SK-N-SH (cell line): ENCODE results near the gene TMEM144. TPM values are rescaled to one million over a fixed set of nuclear protein-coding genes. Genes with fewer than 3 reads are reported as not detected.

Experiments used
- CTCF ChIA-PET: fragments of 300-600, 350-600 bp; formaldehyde crosslinking; extraction: SDS; loops from one replicate; lab custom pipeline; 2021; lab: Yijun Ruan, JAX
- POLR2A ChIA-PET: fragments of 350-600 bp; sonication (Branson Sonifier 250); formaldehyde crosslinking; extraction: SDS; loops from one replicate; lab custom pipeline; 2020; ENCODE audit warnings: antibody characterized with exemption, inconsistent platforms; lab: Yijun Ruan, JAX
- DNase-seq: peaks from one replicate; pipeline ENCODE4 v3.0.0; 2012
- H2AFZ ChIP-seq: fragments of 200-600 bp; sonication (generic); 2 replicates; pipeline ENCODE4 v1.8.1; 2016; ENCODE audit warnings: antibody characterized with exemption, mild to moderate bottlenecking, low read depth
- H3F3A ChIP-seq: fragments of 200-600 bp; sonication (generic); replicated peaks from 2 replicates; pipeline ENCODE3; 2016; ENCODE audit warnings: antibody characterized with exemption, mild to moderate bottlenecking; ENCODE audit not compliant: insufficient read depth
- H3K27ac ChIP-seq, 2 experiments: fragments of 200-500 bp in 1 of 2; fragments of 200-600 bp in 1 of 2; sonication (Bioruptor generic) in 1 of 2; sonication (generic), shearing (Covaris generic) in 1 of 2; 2 replicates each; pipeline versions ENCODE4 v1.5.1 to v1.6.1; 2014 to 2016; ENCODE audit warnings: low read depth in 2 of 2, inconsistent platforms in 1 of 2, low read length in 1 of 2, mild to moderate bottlenecking in 1 of 2, mixed read lengths in 1 of 2
- H3K27me3 ChIP-seq: fragments of 200-600 bp; sonication (generic), shearing (Covaris generic); 2 replicates; pipeline ENCODE4 v1.6.1; 2016; ENCODE audit warnings: mixed run types; ENCODE audit not compliant: insufficient read depth
- H3K36me3 ChIP-seq, 2 experiments: fragments of 200-500 bp in 1 of 2; fragments of 200-600 bp in 1 of 2; sonication (Bioruptor generic) in 1 of 2; sonication (generic) in 1 of 2; replicated peaks in 1 of 2; 2 replicates each; pipeline versions ENCODE3 to v1.5.1; 2014 to 2016; ENCODE audit warnings: low read length in 1 of 2, mild to moderate bottlenecking in 1 of 2; ENCODE audit not compliant: insufficient read depth in 2 of 2, control insufficient read depth in 1 of 2
- H3K4me1 ChIP-seq, 2 experiments: fragments of 200-500 bp in 1 of 2; fragments of 200-600 bp in 1 of 2; sonication (Bioruptor generic) in 1 of 2; sonication (generic), shearing (Covaris generic) in 1 of 2; 2 replicates each; pipeline versions ENCODE4 v1.5.1 to v1.6.1; 2014 to 2016; ENCODE audit warnings: low read depth in 1 of 2, low read length in 1 of 2, mixed run types in 1 of 2; ENCODE audit not compliant: insufficient read depth in 2 of 2, control insufficient read depth in 1 of 2
- H3K4me2 ChIP-seq: fragments of 200-600 bp; sonication (generic), shearing (Covaris generic); 2 replicates; pipeline ENCODE4 v1.6.1; 2017; ENCODE audit warnings: mixed run types
- H3K4me3 ChIP-seq, 2 experiments: fragments of 200-500 bp in 1 of 2; fragments of 200-600 bp in 1 of 2; sonication (Bioruptor generic) in 1 of 2; sonication (generic), shearing (Covaris generic) in 1 of 2; 2 replicates each; pipeline versions ENCODE4 v1.5.1 to v1.8.1; 2014 to 2016; ENCODE audit warnings: low read depth in 2 of 2, inconsistent platforms in 1 of 2, low read length in 1 of 2, mild to moderate bottlenecking in 1 of 2, mixed read lengths in 1 of 2, moderate library complexity in 1 of 2
- H3K79me2 ChIP-seq: fragments of 200-600 bp; sonication (generic); 2 replicates; pipeline ENCODE4 v1.8.1; 2017; ENCODE audit warnings: mild to moderate bottlenecking; ENCODE audit not compliant: insufficient read depth
- H3K9ac ChIP-seq: fragments of 200-600 bp; sonication (generic); 2 replicates; pipeline ENCODE4 v1.6.1; 2017; ENCODE audit warnings: mixed run types
- H3K9me2 ChIP-seq: fragments of 200-600 bp; sonication (generic); 2 replicates; pipeline ENCODE4 v1.6.1; 2017; ENCODE audit warnings: mixed run types
- H3K9me3 ChIP-seq: fragments of 200-600 bp; sonication (generic); 2 replicates; pipeline ENCODE4 v1.6.1; 2017; ENCODE audit warnings: mixed run types, mild to moderate bottlenecking, moderate library complexity
- H4K20me1 ChIP-seq: fragments of 200-600 bp; sonication (generic); 2 replicates; pipeline ENCODE4 v1.6.1; 2017; ENCODE audit warnings: mild to moderate bottlenecking, mixed run types; ENCODE audit not compliant: insufficient read depth
- CTCF ChIP-seq: fragments of 200-600 bp; sonication (generic); IDR thresholded peaks from 2 replicates; pipeline ENCODE4 v1.6.1; 2017; ENCODE audit warnings: antibody characterized with exemption, mild to moderate bottlenecking, moderate library complexity
- ELF1 ChIP-seq: IDR thresholded peaks from 2 replicates; pipeline ENCODE4 v1.4.0; 2012
- EP300 ChIP-seq, 2 experiments: IDR thresholded peaks; 2 replicates each; pipeline versions ENCODE4 v1.4.0 to v1.6.1; 2012; ENCODE audit warnings: borderline replicate concordance in 1 of 2, low read depth in 1 of 2, low read length in 1 of 2
- IRF3 ChIP-seq: fragments of 150-350 bp; IDR thresholded peaks from 2 replicates; pipeline ENCODE4 v1.6.1; 2016; ENCODE audit warnings: mild to moderate bottlenecking, low read depth, low read length
- MAX ChIP-seq: IDR thresholded peaks from 2 replicates; pipeline ENCODE4 v1.4.0; 2012; ENCODE audit warnings: low read depth
- NFIC ChIP-seq: IDR thresholded peaks from 2 replicates; pipeline ENCODE4 v1.4.0; 2012; ENCODE audit warnings: borderline replicate concordance
- PBX3 ChIP-seq: IDR thresholded peaks from 2 replicates; pipeline ENCODE4; 2012
- RAD21 ChIP-seq: IDR thresholded peaks from 2 replicates; pipeline ENCODE4 v1.6.1; 2012; ENCODE audit warnings: mild to moderate bottlenecking, low read length
- RXRA ChIP-seq: IDR thresholded peaks from 2 replicates; pipeline ENCODE4 v1.4.0; 2012; ENCODE audit warnings: low read depth, mild to moderate bottlenecking, borderline replicate concordance
- SMC3 ChIP-seq: IDR thresholded peaks from 2 replicates; pipeline ENCODE4 v1.6.1; 2012; ENCODE audit warnings: low read depth, low read length, improper control_type of control experiment
- USF1 ChIP-seq: IDR thresholded peaks from 2 replicates; pipeline ENCODE4 v1.4.0; 2012; ENCODE audit warnings: low read depth, borderline replicate concordance
- USF2 ChIP-seq: fragments of 150-350 bp; IDR thresholded peaks from 2 replicates; pipeline ENCODE4 v1.6.1; 2017; ENCODE audit warnings: antibody characterized with exemption, low read length, low read depth, borderline replicate concordance
- WGBS: methylation state at CpG from one replicate; pipeline ENCODE4 v1.1.6; 2017; ENCODE audit warnings: low lambda C conversion rate; 5-methylcytosine and 5-hydroxymethylcytosine counted together
- polyA plus RNA-seq, 3 experiments: library from polyadenylated mRNA; depleted of rRNA; stranded (reverse); fragments of >200 nt; gene quantifications; 2 replicates each; pipeline ENCODE4 v1.2.3, GENCODE V29; 2012

TMEM144 gene
- polyA plus RNA-seq, 1 of the 3 experiments (the other 2 are of a cell fraction) = not detected

GRCh38 chr4:158254292-158254691 is 44.0 kb downstream of the TMEM144 start (continued):
- no peak for TF ChIP-seq MAX
- TF ChIP-seq USF2 = no peak
- no peak for TF ChIP-seq IRF3
- TF ChIP-seq NFIC = no peak
- TF ChIP-seq USF1 = no peak
- no peak for TF ChIP-seq PBX3

- no peak overlapping the region for H2AFZ ChIP-seq
Measured at GRCh38 chr4:158255727-158256324, 45.5 kb downstream of the TMEM144 start.

More at GRCh38 chr4:158255727-158256324, 45.5 kb downstream of the TMEM144 start:
- no peaks in the 10 kb centered on the region; a peak in 1 of 4 replicates for H3K4me1 ChIP-seq
- TF ChIP-seq SMC3 (peak; percentile 56), RXRA (no peak), PBX3 (no peak), ELF1 (no peak), RAD21 (peak; percentile 67), NFIC (no peak), CTCF (peak; percentile 76), EP300 (IDR thresholded peaks at IDR 0.05; ENCODE audit: borderline replicate concordance in 1 of 2, low read depth in 1 of 2, low read length in 1 of 2) (no peak)
- TF ChIP-seq, all 33 proteins: peak for 3
- peak; percentile 34 for DNase-seq
- Histone ChIP-seq H3K4me2 (no peak overlapping the region), H3K9ac (no peak overlapping the region), H3K36me3 (no peaks in the 10 kb centered on the region), H4K20me1 (no peaks in the 10 kb centered on the region), H3F3A (no peaks in the 10 kb centered on the region), H3K27me3 (no peaks in the 10 kb centered on the region), H3K4me3 (no peak overlapping the region; a peak in 1 of 4 replicates), H3K27ac (no peak overlapping the region), H3K9me3 (no peaks in the 10 kb centered on the region), H3K79me2 (no peaks in the 10 kb centered on the region), H3K9me2 (no peaks in the 10 kb centered on the region)
- ChIA-PET CTCF (interaction anchor here (0.6 to 5.3 kb wide), 40 partner anchors 8 to 1166 kb away, joined by 3 to 49 read pairs (median 4); partner anchors contain the start of gene GRIA2), POLR2A (no interaction called here)
- WGBS = 32% methylated on average over 3 of the region's 3 CpGs
